ENCODE results near the gene USP40. TPM values are rescaled to one million over a fixed set of nuclear protein-coding genes. Genes with fewer than 3 reads are reported as not detected.

Gene USP40
- total and polyA plus RNA-seq, 4 donors: 16.7 to 80.4 (median 35.7) TPM

DNA sequence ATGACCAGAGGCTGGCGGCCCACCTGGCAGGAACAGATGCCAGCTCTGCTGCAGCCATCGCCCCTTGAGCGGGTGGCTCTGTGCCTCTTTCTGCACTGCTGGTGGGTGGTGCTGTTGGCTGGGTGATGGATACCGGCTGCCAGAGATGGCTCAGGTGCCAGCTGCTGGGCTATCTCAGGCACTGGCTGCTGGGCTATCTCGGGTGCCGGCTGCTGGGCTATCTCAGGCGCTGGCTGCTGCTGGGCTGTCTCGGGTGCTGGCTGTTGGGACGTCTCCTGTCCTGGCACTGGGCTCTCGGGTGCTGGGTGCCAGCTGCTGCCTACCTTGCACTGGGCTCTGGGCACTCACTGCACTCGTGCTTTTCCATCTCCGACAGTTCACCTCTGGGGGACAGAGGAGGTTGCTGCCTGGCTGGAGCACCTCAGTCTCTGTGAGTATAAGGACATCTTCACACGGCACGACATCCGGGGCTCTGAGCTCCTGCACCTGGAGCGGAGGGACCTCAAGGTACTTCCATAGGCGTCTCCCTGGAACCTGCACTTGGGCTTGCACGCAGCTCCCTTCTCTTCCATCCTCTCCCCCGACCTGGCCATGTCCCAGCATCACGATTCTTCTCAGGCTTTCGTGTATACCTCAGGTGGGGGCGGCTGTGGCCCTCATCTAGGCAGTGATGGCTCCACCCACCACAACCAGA is 98.4 kb downstream of the USP40 start:
- peaks cover 10 to 48% (median 29%) of the 10 kb centered on the region in 4 donors for H3K36me3 ChIP-seq (ENCODE audit: control insufficient read depth in 4 of 4, insufficient read depth in 4 of 4, low read length in 4 of 4)
- WGBS, 2 donors: 97% methylated on average over 22 of the region's 22 CpGs
- TF ChIP-seq, protein P1, sequence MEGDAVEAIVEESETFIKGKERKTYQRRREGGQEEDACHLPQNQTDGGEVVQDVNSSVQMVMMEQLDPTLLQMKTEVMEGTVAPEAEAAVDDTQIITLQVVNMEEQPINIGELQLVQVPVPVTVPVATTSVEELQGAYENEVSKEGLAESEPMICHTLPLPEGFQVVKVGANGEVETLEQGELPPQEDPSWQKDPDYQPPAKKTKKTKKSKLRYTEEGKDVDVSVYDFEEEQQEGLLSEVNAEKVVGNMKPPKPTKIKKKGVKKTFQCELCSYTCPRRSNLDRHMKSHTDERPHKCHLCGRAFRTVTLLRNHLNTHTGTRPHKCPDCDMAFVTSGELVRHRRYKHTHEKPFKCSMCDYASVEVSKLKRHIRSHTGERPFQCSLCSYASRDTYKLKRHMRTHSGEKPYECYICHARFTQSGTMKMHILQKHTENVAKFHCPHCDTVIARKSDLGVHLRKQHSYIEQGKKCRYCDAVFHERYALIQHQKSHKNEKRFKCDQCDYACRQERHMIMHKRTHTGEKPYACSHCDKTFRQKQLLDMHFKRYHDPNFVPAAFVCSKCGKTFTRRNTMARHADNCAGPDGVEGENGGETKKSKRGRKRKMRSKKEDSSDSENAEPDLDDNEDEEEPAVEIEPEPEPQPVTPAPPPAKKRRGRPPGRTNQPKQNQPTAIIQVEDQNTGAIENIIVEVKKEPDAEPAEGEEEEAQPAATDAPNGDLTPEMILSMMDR (IDR thresholded peaks at IDR 0.05; ENCODE audit: control extremely low read depth, extremely low read depth): no peak
- H3K4me1 ChIP-seq (ENCODE audit: control insufficient read depth in 5 of 5, insufficient read depth in 5 of 5, low read length in 5 of 5): peaks cover 0 to 13% (median 3%) of the 10 kb centered on the region in 5 donors
- H3K9me3 ChIP-seq (ENCODE audit: control insufficient read depth in 4 of 4, insufficient read depth in 3 of 4, low read length in 3 of 4): no peaks in the 10 kb centered on the region
- H3K9ac ChIP-seq (ENCODE audit: insufficient read depth in 1 of 2, low read length in 2 of 2): no peak overlapping the region
- H3K4me3 ChIP-seq: no peak overlapping the region
- no peak overlapping the region for H3K27ac ChIP-seq (ENCODE audit: low read depth in 1 of 2, low read length in 1 of 2)
- ATAC-seq (ENCODE audit: insufficient read depth, low FRiP score) (no peak), DNase-seq (no peak)
- H3K27me3 ChIP-seq (ENCODE audit: control insufficient read depth in 3 of 3, insufficient read depth in 3 of 3, low read length in 2 of 3): no peaks in the 10 kb centered on the region

DNA sequence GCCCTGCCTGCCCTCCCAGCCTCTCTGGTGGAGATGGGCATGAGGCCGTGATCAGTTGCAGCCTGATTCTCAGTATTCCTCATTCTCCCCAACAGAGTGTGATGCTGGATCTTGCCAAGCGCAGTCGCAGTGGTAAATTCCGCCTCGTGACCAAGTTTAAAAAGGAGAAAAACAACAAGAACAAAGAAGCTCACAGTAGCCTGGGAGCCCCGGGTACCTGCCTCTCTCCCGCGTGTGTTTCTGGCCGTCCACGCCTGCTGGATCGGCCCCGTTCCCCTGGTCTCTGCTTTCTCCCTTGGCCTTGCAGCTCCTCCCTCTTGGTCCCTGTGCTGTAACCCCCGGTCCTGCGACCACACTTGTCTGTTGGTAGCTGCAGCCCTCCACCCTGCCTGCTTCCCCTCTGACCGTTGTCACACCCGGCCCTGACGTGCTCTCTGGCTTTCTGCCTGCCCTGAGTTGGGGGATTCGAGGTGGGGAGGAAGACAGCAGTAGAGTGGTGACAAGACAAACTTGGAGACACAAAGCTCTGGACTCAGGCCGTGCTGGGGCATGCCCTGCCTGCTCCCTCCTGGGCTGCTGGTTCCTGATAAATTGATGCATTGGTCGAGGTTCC is 99.5 kb downstream of the USP40 start:
- TF ChIP-seq, protein P1 (IDR thresholded peaks at IDR 0.05; ENCODE audit: control extremely low read depth, extremely low read depth): no peak
- Histone ChIP-seq H3K4me3 (no peak overlapping the region), H3K9ac (ENCODE audit: insufficient read depth in 1 of 2, low read length in 2 of 2) (no peak overlapping the region), H3K27ac (ENCODE audit: low read depth in 1 of 2, low read length in 1 of 2) (no peak overlapping the region), H3K27me3 (ENCODE audit: control insufficient read depth in 3 of 3, insufficient read depth in 3 of 3, low read length in 2 of 3) (no peaks in the 10 kb centered on the region), H3K9me3 (ENCODE audit: control insufficient read depth in 4 of 4, insufficient read depth in 3 of 4, low read length in 3 of 4) (no peaks in the 10 kb centered on the region), H3K4me1 (ENCODE audit: control insufficient read depth in 5 of 5, insufficient read depth in 5 of 5, low read length in 5 of 5) (peaks cover 0 to 13% (median 3%) of the 10 kb centered on the region in 5 donors), H3K36me3 (ENCODE audit: control insufficient read depth in 4 of 4, insufficient read depth in 4 of 4, low read length in 4 of 4) (peaks cover 10 to 59% (median 34%) of the 10 kb centered on the region in 4 donors)
- 93 to 94% methylated on average over 20 of the region's 20 CpGs for WGBS, 2 donors
- no peak for ATAC-seq (ENCODE audit: insufficient read depth, low FRiP score)
- no peak for DNase-seq

DNA sequence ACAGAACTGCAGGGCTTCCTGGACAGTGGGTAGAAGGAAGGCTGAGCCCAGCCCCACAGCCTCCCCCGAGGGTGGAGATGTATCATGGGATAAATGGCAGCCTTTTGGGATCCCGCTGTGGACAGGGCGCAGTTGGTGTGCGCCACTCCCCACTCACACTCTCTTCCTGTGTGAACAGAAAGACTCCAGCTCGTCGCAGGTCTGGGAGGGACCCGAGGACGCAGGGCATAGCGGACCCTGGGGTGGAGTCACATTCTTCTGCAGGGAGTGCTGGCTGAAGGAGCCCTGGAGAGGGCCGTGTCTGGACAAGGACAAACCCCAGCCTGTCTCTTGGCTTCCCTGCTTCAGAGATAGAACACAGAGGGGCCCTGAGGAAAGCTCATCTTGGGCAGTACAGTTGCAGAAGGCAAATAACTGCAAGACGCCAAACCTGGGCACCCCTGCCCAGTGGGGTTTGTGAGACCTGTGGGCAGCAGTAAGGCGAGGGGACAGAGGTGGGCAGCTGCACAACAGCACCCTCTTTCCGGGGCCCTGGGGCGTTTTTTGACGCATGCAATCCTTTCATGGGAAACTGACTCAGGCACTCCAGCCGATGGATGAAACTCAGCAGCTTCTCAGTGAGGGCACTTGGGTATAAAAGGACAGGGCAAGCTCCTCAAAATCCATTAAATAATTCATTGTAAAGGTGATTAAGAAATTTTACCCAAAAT is 101.9 kb downstream of the USP40 start:
- WGBS, 2 donors: 78 to 93% methylated on average over 16 of the region's 16 CpGs
- H3K36me3 ChIP-seq (ENCODE audit: control insufficient read depth in 4 of 4, insufficient read depth in 4 of 4, low read length in 4 of 4): peaks cover 14 to 65% (median 34%) of the 10 kb centered on the region in 4 donors
- peak; percentile 89 for ATAC-seq (ENCODE audit: insufficient read depth, low FRiP score)

More for the DNA sequence above, 101.9 kb downstream of the USP40 start:
- no peak overlapping the region for H3K9ac ChIP-seq (ENCODE audit: insufficient read depth in 1 of 2, low read length in 2 of 2)
- H3K27me3 ChIP-seq (ENCODE audit: control insufficient read depth in 3 of 3, insufficient read depth in 3 of 3, low read length in 2 of 3): no peaks in the 10 kb centered on the region
- H3K4me3 ChIP-seq: no peak overlapping the region
- peak overlapping the region in 1 of 2 donors; percentile 81 for H3K27ac ChIP-seq (ENCODE audit: low read depth in 1 of 2, low read length in 1 of 2)
- DNase-seq: no peak
- H3K9me3 ChIP-seq (ENCODE audit: control insufficient read depth in 4 of 4, insufficient read depth in 3 of 4, low read length in 3 of 4): no peaks in the 10 kb centered on the region
- H3K4me1 ChIP-seq (ENCODE audit: control insufficient read depth in 5 of 5, insufficient read depth in 5 of 5, low read length in 5 of 5): peaks cover 0 to 5% (median 0%) of the 10 kb centered on the region in 5 donors
- TF ChIP-seq, protein P1 (IDR thresholded peaks at IDR 0.05; ENCODE audit: control extremely low read depth, extremely low read depth): no peak

All from lung (tissue), 12 donors.